GM12874 (cell line): ENCODE data around the gene C15orf61.

Source experiments
- CTCF ChIP-seq: IDR thresholded peaks from 2 replicates; pipeline ENCODE4 v1.5.1; 2011; ENCODE audit warnings: low read depth, mild to moderate bottlenecking, control low read depth, low read length, moderate library complexity; ENCODE audit not compliant: insufficient read depth

C15orf61 gene

GRCh38 chr15:67501177-67501835, 19.6 kb upstream of the C15orf61 start:
- no peak for TF ChIP-seq CTCF

- no peak for TF ChIP-seq CTCF
Observed at GRCh38 chr15:67501836-67502461, 19.0 kb upstream of the C15orf61 start.

- TF ChIP-seq CTCF, result no peak
Observed at GRCh38 chr15:67504056-67504455, 16.9 kb upstream of the C15orf61 start.

- no peak for TF ChIP-seq CTCF
Observed at GRCh38 chr15:67504796-67505195, 16.1 kb upstream of the C15orf61 start.

GRCh38 chr15:67505675-67506572, 15.0 kb upstream of the C15orf61 start:
- TF ChIP-seq CTCF, result no peak

- no peak for TF ChIP-seq CTCF
Observed at GRCh38 chr15:67506775-67507747, 13.9 kb upstream of the C15orf61 start.
